ENCODE results near the gene GPR171.

GPR171 gene

DNA sequence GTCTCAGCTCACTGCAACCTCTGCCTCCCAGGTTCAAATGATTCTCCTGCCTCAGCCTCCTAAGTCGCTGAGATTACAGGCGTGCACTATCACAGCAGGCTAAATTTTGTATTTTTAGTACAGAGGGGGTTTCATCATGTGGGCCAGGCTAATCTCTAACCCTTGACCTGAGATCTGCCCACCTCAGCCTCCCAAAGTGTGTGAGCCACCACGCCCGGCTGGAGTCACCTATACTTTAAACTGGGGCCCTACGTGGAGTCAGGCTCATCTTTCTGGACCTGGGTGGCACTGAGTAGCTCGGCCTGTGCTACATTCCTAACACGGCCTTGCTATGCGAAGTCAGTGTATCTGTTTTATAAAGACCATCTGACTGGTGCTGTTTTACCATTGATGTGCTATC, 5.8 kb downstream of the GPR171 start:
- H3K36me3 ChIP-seq (ENCODE audit: insufficient read depth, low read length) = no peaks in the 10 kb centered on the region
- no peak overlapping the region for H3K9ac ChIP-seq (ENCODE audit: low read depth, low read length)
- no peaks in the 10 kb centered on the region for H3K27me3 ChIP-seq (ENCODE audit: control insufficient read depth, insufficient read depth, low read length)
- no peaks in the 10 kb centered on the region for H3K4me1 ChIP-seq (ENCODE audit: control insufficient read depth, insufficient read depth, low read length)
- H3K9me3 ChIP-seq (replicated peaks; ENCODE audit: low read length) = no peaks in the 10 kb centered on the region
- no peak overlapping the region for H3K4me2 ChIP-seq (ENCODE audit: low read length)
- no peak overlapping the region for H3K4me3 ChIP-seq (ENCODE audit: low read length)

- Histone ChIP-seq H3K27me3 (ENCODE audit: control insufficient read depth, insufficient read depth, low read length) (no peaks in the 10 kb centered on the region), H3K9ac (ENCODE audit: low read depth, low read length) (no peak overlapping the region), H3K9me3 (replicated peaks; ENCODE audit: low read length) (no peaks in the 10 kb centered on the region), H3K4me3 (ENCODE audit: low read length) (no peak overlapping the region), H3K36me3 (ENCODE audit: insufficient read depth, low read length) (no peaks in the 10 kb centered on the region), H3K4me2 (ENCODE audit: low read length) (no peak overlapping the region), H3K4me1 (ENCODE audit: control insufficient read depth, insufficient read depth, low read length) (no peaks in the 10 kb centered on the region)
These were observed 6.6 kb downstream of the GPR171 start for GRCh38 chr3:151196434-151196833.

GRCh38 chr3:151195826-151196225, 7.2 kb downstream of the GPR171 start:
- Histone ChIP-seq H3K9ac (ENCODE audit: low read depth, low read length) (no peak overlapping the region), H3K4me2 (ENCODE audit: low read length) (no peak overlapping the region), H3K4me1 (ENCODE audit: control insufficient read depth, insufficient read depth, low read length) (no peaks in the 10 kb centered on the region), H3K9me3 (replicated peaks; ENCODE audit: low read length) (no peaks in the 10 kb centered on the region), H3K36me3 (ENCODE audit: insufficient read depth, low read length) (no peaks in the 10 kb centered on the region), H3K4me3 (ENCODE audit: low read length) (no peak overlapping the region), H3K27me3 (ENCODE audit: control insufficient read depth, insufficient read depth, low read length) (no peaks in the 10 kb centered on the region)

GRCh38 chr3:151192545-151192944, 10.5 kb downstream of the GPR171 start:
- no peak overlapping the region for H3K9ac ChIP-seq (ENCODE audit: low read depth, low read length)
- H3K4me1 ChIP-seq (ENCODE audit: control insufficient read depth, insufficient read depth, low read length) = no peaks in the 10 kb centered on the region
- H3K4me2 ChIP-seq (ENCODE audit: low read length) = no peak overlapping the region
- H3K36me3 ChIP-seq (ENCODE audit: insufficient read depth, low read length) = no peaks in the 10 kb centered on the region
- H3K27me3 ChIP-seq (ENCODE audit: control insufficient read depth, insufficient read depth, low read length) = no peaks in the 10 kb centered on the region
- no peak overlapping the region for H3K4me3 ChIP-seq (ENCODE audit: low read length)
- H3K9me3 ChIP-seq (replicated peaks; ENCODE audit: low read length) = no peaks in the 10 kb centered on the region

DNA sequence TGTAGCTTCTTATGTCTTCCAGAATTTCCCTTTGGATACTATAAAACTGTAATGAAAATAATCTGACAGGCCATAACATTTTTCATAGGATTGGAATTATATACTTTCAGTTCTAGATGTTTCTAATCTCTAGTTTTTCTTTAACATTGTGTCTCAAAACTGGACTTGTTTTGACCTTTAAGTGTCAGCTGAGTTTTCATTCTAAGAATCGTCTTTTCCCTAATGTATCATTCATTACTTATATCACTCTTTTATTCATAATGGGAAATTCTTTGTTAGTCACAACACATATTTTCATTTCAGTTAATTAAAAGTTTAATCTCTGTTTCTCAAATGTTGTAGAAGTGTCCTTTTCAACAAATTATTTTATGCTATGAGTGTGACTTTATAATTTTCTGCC, 11.9 kb downstream of the GPR171 start:
- no peak overlapping the region for H3K4me3 ChIP-seq (ENCODE audit: low read length)
- H3K4me1 ChIP-seq (ENCODE audit: control insufficient read depth, insufficient read depth, low read length) = no peaks in the 10 kb centered on the region
- H3K9ac ChIP-seq (ENCODE audit: low read depth, low read length) = no peak overlapping the region
- H3K36me3 ChIP-seq (ENCODE audit: insufficient read depth, low read length) = no peaks in the 10 kb centered on the region
- H3K27me3 ChIP-seq (ENCODE audit: control insufficient read depth, insufficient read depth, low read length) = no peaks in the 10 kb centered on the region
- no peak overlapping the region for H3K4me2 ChIP-seq (ENCODE audit: low read length)
- H3K9me3 ChIP-seq (replicated peaks; ENCODE audit: low read length) = no peaks in the 10 kb centered on the region

GRCh38 chr3:151183265-151183671, 19.7 kb downstream of the GPR171 start:
- H3K9me3 ChIP-seq (replicated peaks; ENCODE audit: low read length) = no peaks in the 10 kb centered on the region
- H3K27me3 ChIP-seq (ENCODE audit: control insufficient read depth, insufficient read depth, low read length) = peaks cover 6% of the 10 kb centered on the region
- no peak overlapping the region for H3K4me2 ChIP-seq (ENCODE audit: low read length)
- H3K9ac ChIP-seq (ENCODE audit: low read depth, low read length) = no peak overlapping the region
- no peak overlapping the region for H3K4me3 ChIP-seq (ENCODE audit: low read length)
- H3K36me3 ChIP-seq (ENCODE audit: insufficient read depth, low read length) = no peaks in the 10 kb centered on the region
- H3K4me1 ChIP-seq (ENCODE audit: control insufficient read depth, insufficient read depth, low read length) = no peaks in the 10 kb centered on the region

- Histone ChIP-seq H3K9me3 (replicated peaks; ENCODE audit: low read length) (no peaks in the 10 kb centered on the region), H3K4me1 (ENCODE audit: control insufficient read depth, insufficient read depth, low read length) (no peaks in the 10 kb centered on the region), H3K27me3 (ENCODE audit: control insufficient read depth, insufficient read depth, low read length) (peaks cover 6% of the 10 kb centered on the region), H3K4me2 (ENCODE audit: low read length) (no peak overlapping the region), H3K9ac (ENCODE audit: low read depth, low read length) (no peak overlapping the region), H3K4me3 (ENCODE audit: low read length) (no peak overlapping the region), H3K36me3 (ENCODE audit: insufficient read depth, low read length) (no peaks in the 10 kb centered on the region)
These were observed 20.5 kb downstream of the GPR171 start for GRCh38 chr3:151182349-151183079.

DNA sequence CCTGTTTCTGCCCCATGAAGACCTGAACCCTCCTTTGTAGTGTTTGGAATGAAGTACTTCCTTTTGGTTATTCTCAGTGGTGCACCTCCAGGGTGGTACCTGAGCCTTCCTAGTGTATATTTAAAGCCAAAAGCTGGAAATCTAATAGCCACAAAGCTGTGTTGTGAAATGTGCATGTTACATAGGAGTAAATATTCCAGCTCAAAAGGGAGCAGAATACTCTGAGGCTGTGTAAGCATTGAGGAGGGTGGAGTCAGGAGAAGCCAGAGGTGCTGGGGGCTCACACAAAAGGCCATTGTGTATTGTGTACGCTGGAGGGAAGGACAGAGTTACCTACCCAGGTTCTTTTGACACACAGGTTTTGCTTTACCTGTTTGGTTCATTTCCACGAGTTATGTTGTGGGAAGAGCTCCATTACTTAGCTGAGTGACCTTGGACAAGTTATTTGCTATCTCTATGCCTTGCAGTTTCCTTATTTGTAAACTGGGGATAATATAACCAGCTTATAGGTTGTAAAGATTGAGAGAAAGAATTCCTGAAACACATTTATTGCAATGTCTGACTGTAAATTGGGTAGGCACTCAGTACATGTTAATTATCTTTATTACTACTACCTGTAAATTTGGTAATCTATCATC, 24.7 kb downstream of the GPR171 start:
- Histone ChIP-seq H3K9me3 (replicated peaks; ENCODE audit: low read length) (no peaks in the 10 kb centered on the region), H3K4me3 (ENCODE audit: low read length) (no peak overlapping the region), H3K36me3 (ENCODE audit: insufficient read depth, low read length) (no peaks in the 10 kb centered on the region), H3K4me1 (ENCODE audit: control insufficient read depth, insufficient read depth, low read length) (no peaks in the 10 kb centered on the region), H3K4me2 (ENCODE audit: low read length) (no peak overlapping the region), H3K9ac (ENCODE audit: low read depth, low read length) (no peak overlapping the region), H3K27me3 (ENCODE audit: control insufficient read depth, insufficient read depth, low read length) (peaks cover 6% of the 10 kb centered on the region)

GRCh38 chr3:151175952-151176351, 27.1 kb downstream of the GPR171 start:
- no peak overlapping the region for H3K4me2 ChIP-seq (ENCODE audit: low read length)
- no peaks in the 10 kb centered on the region for H3K4me1 ChIP-seq (ENCODE audit: control insufficient read depth, insufficient read depth, low read length)
- H3K9ac ChIP-seq (ENCODE audit: low read depth, low read length) = no peak overlapping the region
- H3K36me3 ChIP-seq (ENCODE audit: insufficient read depth, low read length) = no peaks in the 10 kb centered on the region
- H3K9me3 ChIP-seq (replicated peaks; ENCODE audit: low read length) = no peaks in the 10 kb centered on the region
- peaks cover 6% of the 10 kb centered on the region for H3K27me3 ChIP-seq (ENCODE audit: control insufficient read depth, insufficient read depth, low read length)
- no peak overlapping the region for H3K4me3 ChIP-seq (ENCODE audit: low read length)

DNA sequence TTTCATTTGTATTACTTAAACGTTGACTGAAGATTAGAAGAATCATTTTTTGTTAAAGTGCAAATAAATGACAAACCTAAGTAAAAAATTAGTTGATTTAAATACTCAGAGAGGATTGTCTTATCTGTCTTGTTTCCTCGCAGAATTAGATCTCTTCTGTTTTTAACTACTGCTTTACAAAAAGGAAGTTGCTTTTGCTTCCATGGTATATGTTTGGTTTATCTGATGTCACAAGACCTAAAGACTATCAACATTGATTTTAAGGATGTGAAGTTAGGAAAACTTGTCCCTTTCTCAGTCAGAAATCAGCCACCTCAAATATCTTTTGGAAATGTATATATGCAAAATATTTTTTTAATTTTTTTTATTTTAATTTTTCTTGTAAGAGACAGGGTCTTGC, 28.7 kb downstream of the GPR171 start:
- no peak overlapping the region for H3K4me2 ChIP-seq (ENCODE audit: low read length)
- H3K27me3 ChIP-seq (ENCODE audit: control insufficient read depth, insufficient read depth, low read length) = no peaks in the 10 kb centered on the region
- H3K36me3 ChIP-seq (ENCODE audit: insufficient read depth, low read length) = no peaks in the 10 kb centered on the region
- no peak overlapping the region for H3K4me3 ChIP-seq (ENCODE audit: low read length)
- no peaks in the 10 kb centered on the region for H3K4me1 ChIP-seq (ENCODE audit: control insufficient read depth, insufficient read depth, low read length)
- H3K9me3 ChIP-seq (replicated peaks; ENCODE audit: low read length) = no peaks in the 10 kb centered on the region
- H3K9ac ChIP-seq (ENCODE audit: low read depth, low read length) = no peak overlapping the region

GRCh38 chr3:151171145-151171757, 31.8 kb downstream of the GPR171 start:
- no peaks in the 10 kb centered on the region for H3K4me1 ChIP-seq (ENCODE audit: control insufficient read depth, insufficient read depth, low read length)
- no peak overlapping the region for H3K9ac ChIP-seq (ENCODE audit: low read depth, low read length)
- no peak overlapping the region for H3K4me3 ChIP-seq (ENCODE audit: low read length)
- no peak overlapping the region for H3K4me2 ChIP-seq (ENCODE audit: low read length)
- no peaks in the 10 kb centered on the region for H3K36me3 ChIP-seq (ENCODE audit: insufficient read depth, low read length)
- H3K9me3 ChIP-seq (replicated peaks; ENCODE audit: low read length) = no peaks in the 10 kb centered on the region
- no peaks in the 10 kb centered on the region for H3K27me3 ChIP-seq (ENCODE audit: control insufficient read depth, insufficient read depth, low read length)
